ENCODE results near the gene ZNF620.
"Not testable (repeated sequence)": the region's sequence is repeated elsewhere in the genome, so short reads cannot be mapped to it uniquely, and the experiment has no call there.

ZNF620 gene

GRCh38 chr3:40497288-40497687, 8.6 kb upstream of the ZNF620 start:
- DNase-seq (ENCODE audit: low read depth, low spot score), result no peak
- H3K4me3 ChIP-seq (ENCODE audit: low read length), result no peak overlapping the region

DNA sequence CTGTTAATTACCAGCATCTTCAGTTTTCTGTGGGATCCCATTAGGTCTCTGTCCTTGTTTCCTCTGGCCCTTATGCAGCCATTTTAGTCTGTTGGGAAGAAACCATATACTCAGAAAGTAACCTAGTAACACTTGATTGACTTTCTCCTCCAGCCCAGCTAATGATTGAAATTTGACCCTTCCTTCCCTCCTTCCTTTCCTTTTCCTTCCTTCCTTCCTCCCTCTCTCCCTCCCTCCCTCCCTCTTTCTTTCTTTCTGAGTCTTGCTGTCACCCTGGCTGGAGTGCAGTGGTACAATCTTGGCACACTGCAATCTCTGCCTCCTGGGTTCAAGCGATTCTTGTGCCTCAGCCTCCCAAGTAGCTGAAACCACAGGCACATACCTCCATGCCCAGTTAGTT, 5.9 kb upstream of the ZNF620 start:
- no peak overlapping the region for H3K4me3 ChIP-seq (ENCODE audit: low read length)
- DNase-seq (ENCODE audit: low read depth, low spot score), result no peak

GRCh38 chr3:40502034-40502433, 3.8 kb upstream of the ZNF620 start:
- no peak for DNase-seq (ENCODE audit: low read depth, low spot score)
- H3K4me3 ChIP-seq (ENCODE audit: low read length), result no peak overlapping the region

- H3K4me3 ChIP-seq (ENCODE audit: low read length), result no peak overlapping the region
- no peak for DNase-seq (ENCODE audit: low read depth, low spot score)
These were observed 1.0 kb upstream of the ZNF620 start for GRCh38 chr3:40504636-40505430.

- DNase-seq (ENCODE audit: low read depth, low spot score), result no peak
- no peak overlapping the region for H3K4me3 ChIP-seq (ENCODE audit: low read length)
These were observed 5.3 kb downstream of the ZNF620 start for GRCh38 chr3:40511031-40511718.

GRCh38 chr3:40516201-40516600, 10.4 kb downstream of the ZNF620 start:
- DNase-seq (ENCODE audit: low read depth, low spot score), result no peak

GRCh38 chr3:40518067-40518466, 12.2 kb downstream of the ZNF620 start:
- DNase-seq (ENCODE audit: low read depth, low spot score), result no peak
- H3K4me3 ChIP-seq (ENCODE audit: low read length), result no peak overlapping the region

More at GRCh38 chr3:40516201-40516600, 10.4 kb downstream of the ZNF620 start:
- no peak overlapping the region for H3K4me3 ChIP-seq (ENCODE audit: low read length)

DNA sequence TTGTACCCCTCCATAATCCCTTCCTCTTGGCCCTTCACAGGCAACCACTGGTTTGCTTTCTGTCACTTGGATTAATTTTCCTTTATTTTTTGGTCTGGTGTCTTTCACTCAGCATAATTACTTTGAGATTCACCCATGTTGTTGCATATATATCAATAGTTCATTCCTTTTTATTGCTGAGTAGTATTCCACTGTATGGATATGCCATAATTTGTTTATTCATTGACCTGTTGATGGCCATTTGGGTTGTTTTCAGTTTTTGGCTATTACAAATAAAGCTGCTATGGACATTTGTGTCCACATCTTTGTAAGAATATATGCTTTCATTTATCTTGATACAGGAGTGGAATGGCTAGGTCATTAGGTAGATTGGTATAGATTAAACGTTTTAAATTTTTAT, 13.0 kb downstream of the ZNF620 start:
- H3K4me3 ChIP-seq (ENCODE audit: low read length), result no peak overlapping the region

GRCh38 chr3:40521254-40521653, 15.4 kb downstream of the ZNF620 start:
- no peak overlapping the region for H3K4me3 ChIP-seq (ENCODE audit: low read length)
- DNase-seq (ENCODE audit: low read depth, low spot score), result no peak

More for the DNA sequence above, 13.0 kb downstream of the ZNF620 start:
- DNase-seq (ENCODE audit: low read depth, low spot score), result no peak

DNA sequence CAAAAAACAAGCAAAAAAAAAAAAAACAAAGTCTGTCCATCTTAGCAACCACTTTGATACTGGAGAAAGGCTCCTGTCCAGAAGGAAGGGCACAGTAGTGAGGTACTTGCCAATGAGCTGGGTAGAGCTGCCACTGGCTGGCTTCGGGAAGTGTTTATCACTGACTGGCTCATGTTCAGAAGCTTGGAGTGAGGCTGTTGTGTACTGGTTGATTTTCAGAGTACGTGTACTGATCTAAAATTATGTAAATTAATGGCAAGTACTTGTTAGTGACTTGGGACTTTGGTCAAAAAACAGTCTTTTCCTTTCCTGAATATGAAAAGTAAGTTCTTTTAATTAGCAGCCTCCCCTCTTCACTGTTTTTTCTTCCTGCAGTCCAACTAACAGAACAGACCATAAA, 17.9 kb downstream of the ZNF620 start:
- no peak overlapping the region for H3K4me3 ChIP-seq (ENCODE audit: low read length)
- no peak for DNase-seq (ENCODE audit: low read depth, low spot score)

DNA sequence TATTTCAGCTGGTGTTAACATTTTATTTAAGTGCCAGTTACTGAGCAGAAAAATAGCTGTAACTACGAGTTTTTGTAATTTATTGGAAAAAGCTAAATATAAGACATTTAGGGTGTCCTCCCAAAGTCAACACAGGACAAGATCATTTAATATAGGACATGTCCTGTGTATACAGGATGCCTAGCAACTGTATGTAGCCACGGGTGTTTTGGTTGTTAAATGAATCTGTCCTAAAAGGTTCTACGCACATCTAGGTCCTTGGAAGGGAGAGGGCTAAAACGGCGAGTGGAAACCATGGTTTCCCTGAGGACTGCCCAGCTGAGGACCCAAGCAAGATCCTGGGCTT, 18.4 kb downstream of the ZNF620 start:
- H3K4me3 ChIP-seq (ENCODE audit: low read length), result peak overlapping the region; percentile 61
- DNase-seq (ENCODE audit: low read depth, low spot score), result no peak

GRCh38 chr3:40524568-40525285, 18.9 kb downstream of the ZNF620 start, which contains the start of gene ZNF621:
TSS of gene ZNF621 (plus strand) at chr3:40524960. CDS start at chr3:40525841, 881 bp downstream.
- peak; percentile 18 for DNase-seq (ENCODE audit: low read depth, low spot score)
- H3K4me3 ChIP-seq (ENCODE audit: low read length), result peak within 1 kb of the TSS; percentile 61

DNA sequence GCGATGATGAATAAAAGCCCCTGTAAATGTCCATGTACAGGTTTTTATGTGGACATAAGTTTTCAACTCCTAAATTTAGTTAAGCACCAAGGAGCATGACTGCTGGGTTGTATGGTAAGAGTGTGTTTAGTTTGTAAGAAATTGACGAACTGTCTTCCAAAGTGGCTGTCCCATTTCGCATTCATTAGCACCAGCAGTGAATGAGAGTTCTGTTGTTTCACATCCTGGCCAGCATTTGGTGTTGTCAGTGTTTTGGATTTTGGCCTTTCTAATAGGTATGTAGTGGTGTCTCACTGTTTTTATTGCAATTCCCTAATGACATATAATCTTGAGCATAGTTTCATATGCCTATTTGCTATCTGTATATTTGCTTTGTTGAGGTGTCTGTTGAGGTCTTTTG, 22.6 kb downstream of the ZNF620 start:
- H3K4me3 ChIP-seq (ENCODE audit: low read length), result no peak overlapping the region
- no peak for DNase-seq (ENCODE audit: low read depth, low spot score)

DNA sequence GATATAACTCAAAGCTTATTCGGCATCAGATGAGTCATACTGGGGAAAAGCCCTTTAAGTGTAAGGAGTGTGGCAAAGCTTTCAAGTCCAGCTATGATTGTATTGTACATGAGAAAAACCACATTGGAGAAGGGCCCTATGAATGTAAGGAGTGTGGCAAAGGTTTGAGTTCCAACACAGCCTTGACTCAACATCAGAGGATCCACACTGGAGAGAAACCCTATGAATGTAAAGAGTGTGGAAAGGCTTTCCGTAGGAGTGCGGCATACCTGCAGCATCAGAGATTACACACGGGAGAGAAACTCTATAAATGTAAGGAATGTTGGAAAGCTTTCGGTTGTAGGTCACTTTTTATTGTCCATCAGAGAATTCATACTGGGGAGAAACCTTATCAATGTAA, 26.4 kb downstream of the ZNF620 start:
- no peak overlapping the region for H3K4me3 ChIP-seq (ENCODE audit: low read length)
- DNase-seq (ENCODE audit: low read depth, low spot score), result no peak

GRCh38 chr3:40534283-40534682, 28.4 kb downstream of the ZNF620 start:
- H3K4me3 ChIP-seq (ENCODE audit: low read length), result no peak overlapping the region
- DNase-seq (ENCODE audit: low read depth, low spot score), result no peak

DNA sequence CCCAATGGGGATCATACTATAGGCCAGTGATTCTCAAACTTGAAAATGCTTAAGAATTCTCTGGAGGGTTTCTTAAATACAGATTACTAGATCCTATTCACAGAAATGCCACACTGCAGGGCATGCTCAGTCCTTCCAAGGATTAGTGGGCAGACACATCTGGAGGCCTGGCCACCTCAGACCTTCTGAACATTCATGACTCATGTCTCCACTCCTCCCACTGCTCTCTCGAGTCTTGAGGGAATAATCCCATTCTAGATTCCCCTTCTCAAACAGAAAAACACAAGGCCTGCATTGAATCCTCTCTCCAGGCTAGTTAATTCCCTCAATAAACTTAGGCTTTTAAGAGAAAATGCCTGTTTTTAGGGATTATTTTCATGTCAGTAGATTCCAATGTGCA, 41.0 kb downstream of the ZNF620 start:
- DNase-seq (ENCODE audit: low read depth, low spot score), result no peak
- H3K4me3 ChIP-seq (ENCODE audit: low read length), result no peak overlapping the region

- H3K4me3 ChIP-seq (ENCODE audit: low read length), result no peak overlapping the region
- no peak for DNase-seq (ENCODE audit: low read depth, low spot score)
These were observed 44.3 kb downstream of the ZNF620 start for GRCh38 chr3:40550167-40550566.

- H3K4me3 ChIP-seq (ENCODE audit: low read length), result no peak overlapping the region
- no peak for DNase-seq (ENCODE audit: low read depth, low spot score)
These were observed 51.8 kb downstream of the ZNF620 start for GRCh38 chr3:40557575-40558161.

DNA sequence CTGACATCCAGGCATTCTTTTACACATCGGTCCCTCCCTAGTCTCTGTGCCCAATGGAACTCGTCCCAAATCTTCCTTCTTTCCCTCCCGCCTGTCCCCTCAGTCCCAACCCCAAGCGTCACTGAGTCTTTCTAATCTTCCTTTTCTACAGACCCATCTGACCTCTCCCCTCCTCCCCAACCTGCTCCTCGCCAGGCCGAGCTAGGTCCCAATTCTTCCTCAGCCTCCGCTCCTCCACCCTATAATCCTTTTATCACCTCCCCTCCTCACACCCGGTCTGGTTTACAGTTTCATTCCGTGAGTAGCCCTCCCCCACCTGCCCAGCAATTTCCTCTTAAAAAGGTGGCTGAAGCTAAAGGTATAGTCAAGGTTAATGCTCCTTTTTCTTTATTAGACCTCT, 56.6 kb downstream of the ZNF620 start:
- DNase-seq (ENCODE audit: low read depth, low spot score); H3K4me3 ChIP-seq (ENCODE audit: low read length): not testable (repeated sequence)

GRCh38 chr3:40565629-40566028, 59.8 kb downstream of the ZNF620 start:
- not testable (repeated sequence) for DNase-seq (ENCODE audit: low read depth, low spot score); H3K4me3 ChIP-seq (ENCODE audit: low read length)
